Endothelial cell of umbilical vein (primary cell): Measurements from ENCODE around the gene AGMO. TPM values are rescaled to one million over a fixed set of nuclear protein-coding genes. Genes with fewer than 3 reads are reported as not detected.

Source experiments
- BruUV-seq: library from RNA; stranded (reverse); fragments of 400-500 nt; replicated peaks from 2 replicates; lab custom pipeline; 2021; lab: Mats Ljungman, UMichigan
- CTCF ChIA-PET: fragments of 300-600, 350-600 bp; sonication (Branson Sonifier 250); formaldehyde crosslinking; loops from one replicate; lab custom pipeline; 2021; ENCODE audit warnings: antibody characterized with exemption, inconsistent platforms; lab: Charles Lee
- POLR2A ChIA-PET: fragments of 300-600, 350-600 bp; sonication (Branson Sonifier 250); formaldehyde crosslinking; loops from one replicate; lab custom pipeline; 2021; ENCODE audit warnings: antibody characterized with exemption, inconsistent platforms; lab: Charles Lee
- DNase-seq: peaks from one replicate; pipeline ENCODE4 v3.0.0-alpha.2; 2011; ENCODE audit warnings: low read depth, low spot score
- FAIRE-seq: peaks from 2 replicates; lab custom pipeline; 2011; peaks lifted over from hg19 to GRCh38; lab: Jason Lieb, UNC
- H2AFZ ChIP-seq: 2 replicates; pipeline ENCODE4 v1.6.0; 2012; ENCODE audit warnings: low read depth, low read length, control low read depth, inconsistent platforms
- H3K27ac ChIP-seq: 2 replicates; pipeline ENCODE4 v1.5.1; 2011; ENCODE audit warnings: low read depth, mild to moderate bottlenecking, control low read depth, low read length, moderate library complexity; ENCODE audit not compliant: insufficient read depth
- H3K27me3 ChIP-seq, 2 experiments: 2 replicates each; pipeline versions ENCODE4 v1.6.0 to v1.6.1; 2011; ENCODE audit warnings: low read length in 2 of 2, mixed read lengths in 1 of 2; ENCODE audit not compliant: control insufficient read depth in 2 of 2, insufficient read depth in 2 of 2
- H3K36me3 ChIP-seq, 2 experiments: 2 replicates in 1 of 2; 3 replicates in 1 of 2; pipeline ENCODE4 v1.5.1; 2011; ENCODE audit warnings: low read length in 2 of 2, mild to moderate bottlenecking in 1 of 2, moderate library complexity in 1 of 2; ENCODE audit not compliant: control insufficient read depth in 2 of 2, insufficient read depth in 2 of 2; ENCODE audit errors: extremely low read depth in 1 of 2
- H3K4me1 ChIP-seq: 3 replicates; pipeline ENCODE4 v1.5.1; 2011; ENCODE audit warnings: mild to moderate bottlenecking, low read length; ENCODE audit not compliant: control insufficient read depth, insufficient read depth; ENCODE audit errors: extremely low read depth
- H3K4me2 ChIP-seq: 2 replicates; pipeline ENCODE4 v1.6.1; 2011; ENCODE audit warnings: low read length, control low read depth, mixed read lengths; ENCODE audit not compliant: insufficient read depth
- H3K4me3 ChIP-seq, 3 experiments: fragments of 200-600 bp in 1 of 3; sonication (generic), shearing (Covaris generic) in 1 of 3; replicated peaks in 1 of 3; 2 replicates each; pipeline ENCODE4 v1.5.1; 2011 to 2016; ENCODE audit warnings: control low read depth in 3 of 3, low read length in 3 of 3, mild to moderate bottlenecking in 2 of 3, inconsistent platforms in 1 of 3, low read depth in 1 of 3, moderate library complexity in 1 of 3; ENCODE audit not compliant: insufficient read depth in 1 of 3
- H3K79me2 ChIP-seq: 2 replicates; pipeline ENCODE4 v1.6.0; 2012; ENCODE audit warnings: low read length, inconsistent platforms; ENCODE audit not compliant: control insufficient read depth, insufficient read depth
- H3K9ac ChIP-seq: replicated peaks from 2 replicates; pipeline ENCODE3; 2011; ENCODE audit warnings: low read length, control low read depth; ENCODE audit not compliant: insufficient read depth; ENCODE audit errors: extremely low read depth
- H3K9me1 ChIP-seq: replicated peaks from 3 replicates; pipeline ENCODE4 v1.6.0; 2011; ENCODE audit warnings: mild to moderate bottlenecking, low read length; ENCODE audit not compliant: control insufficient read depth, insufficient read depth; ENCODE audit errors: extremely low read depth
- H3K9me3 ChIP-seq: replicated peaks from 2 replicates; pipeline ENCODE4 v1.5.1; 2012; ENCODE audit warnings: low read length, inconsistent platforms; ENCODE audit not compliant: control insufficient read depth, insufficient read depth
- H4K20me1 ChIP-seq: replicated peaks from 2 replicates; pipeline ENCODE3; 2011; ENCODE audit warnings: mild to moderate bottlenecking, low read length; ENCODE audit not compliant: control insufficient read depth, insufficient read depth; ENCODE audit errors: extremely low read depth
- CTCF ChIP-seq, 2 donors: IDR thresholded peaks; 1 replicate in 1 of 2; 2 replicates in 1 of 2; pipeline ENCODE4 v1.5.1; 2011; ENCODE audit warnings: low read length in 2 of 2, mild to moderate bottlenecking in 2 of 2, moderate library complexity in 2 of 2, control low read depth in 1 of 2, inconsistent platforms in 1 of 2, low read depth in 1 of 2; ENCODE audit not compliant: insufficient read depth in 1 of 2; ENCODE audit errors: extremely low read depth in 1 of 2
- EZH2 ChIP-seq: IDR thresholded peaks from 2 replicates; pipeline ENCODE4 v1.6.1; 2012; ENCODE audit warnings: borderline replicate concordance, low read depth, mild to moderate bottlenecking, moderate library complexity, low read length, inconsistent platforms; ENCODE audit not compliant: severe bottlenecking
- FOS ChIP-seq: IDR thresholded peaks from 2 replicates; pipeline ENCODE4 v1.6.1; 2011; ENCODE audit warnings: mild to moderate bottlenecking, low read length, moderate library complexity, borderline replicate concordance; ENCODE audit not compliant: insufficient read depth
- GATA2 ChIP-seq: IDR thresholded peaks from 2 replicates; pipeline ENCODE4 v1.7.0; 2011; ENCODE audit warnings: low read depth, mild to moderate bottlenecking, moderate library complexity, mixed read lengths, low read length; ENCODE audit not compliant: insufficient read length, insufficient read depth
- JUN ChIP-seq: IDR thresholded peaks from 2 replicates; pipeline ENCODE4 v1.6.1; 2011; ENCODE audit warnings: borderline replicate concordance, low read depth; ENCODE audit not compliant: insufficient read length, insufficient read depth
- MYC ChIP-seq: IDR thresholded peaks from one replicate; pipeline ENCODE4 v1.6.1; 2011; ENCODE audit warnings: mild to moderate bottlenecking, low read depth, low read length
- POLR2A ChIP-seq: IDR thresholded peaks from 2 replicates; pipeline ENCODE4 v1.6.1; 2012; ENCODE audit warnings: low read depth, mild to moderate bottlenecking, control low read depth, low read length
- POLR2AphosphoS5 ChIP-seq: IDR thresholded peaks from 2 replicates; pipeline ENCODE4 v1.6.1; 2012; ENCODE audit warnings: low read depth, mild to moderate bottlenecking, control low read depth, low read length, moderate library complexity; ENCODE audit not compliant: insufficient read depth
- dilution Hi-C: fragments of 300-500 bp; cut with MboI; formaldehyde crosslinking; loops from one replicate; pipeline ENCODE4 v1.15.0; 2019; ENCODE audit warnings: low sequenced_read_pairs; ENCODE audit not compliant: extremely low pct_ligation_motif_present
- intact Hi-C: fragments of 100-400 bp; cut with micrococcal nuclease; formaldehyde crosslinking; loops from one replicate; pipeline ENCODE4 v1.10.0; 2022
- polyA plus RNA-seq, 4 experiments: library from polyadenylated mRNA; depleted of rRNA in 3 of 4; stranded (reverse) in 3 of 4; unstranded in 1 of 4; fragments of >200 nt; gene quantifications; 2 replicates each; pipeline versions ENCODE4 v1.2.1 to v1.2.3, GENCODE V29; 2011 to 2012; ENCODE audit warnings: missing spikeins in 1 of 4
- total RNA-seq: library from RNA; stranded (reverse); gene quantifications from 2 replicates; pipeline ENCODE4 v1.2.3, GENCODE V29; 2021
- TF ChIP-seq, protein P1 (sequence below): IDR thresholded peaks from 2 replicates; pipeline ENCODE4 v1.6.1; 2011; ENCODE audit not compliant: insufficient read depth, insufficient read length

The AGMO gene
- total and polyA plus RNA-seq, 2 donors (not counting 3 experiments of a cell fraction or from before 2014, with no cell fraction given), result 0.23 to 0.40 TPM

GRCh38 chr7:15571301-15571878 lies 9.6 kb upstream of the AGMO start:
- BruUV-seq, result no TSS peak
- intact Hi-C loops, result loop anchor here (1.0 kb wide), 1 partner anchor 63 kb away; no protein-coding TSS in a partner anchor
- TF ChIP-seq FOS, result peak; percentile 59
- no peak for TF ChIP-seq CTCF (IDR thresholded peaks at IDR 0.05; ENCODE audit: extremely low read depth in 1 of 2, insufficient read depth in 1 of 2, low read depth in 1 of 2, low read length in 2 of 2)
- peak; percentile 88 for TF ChIP-seq GATA2
- TF ChIP-seq MYC, result no peak
- no peak for TF ChIP-seq EZH2
- no peak for TF ChIP-seq POLR2AphosphoS5
- TF ChIP-seq POLR2A, result no peak
- TF ChIP-seq, protein P1, sequence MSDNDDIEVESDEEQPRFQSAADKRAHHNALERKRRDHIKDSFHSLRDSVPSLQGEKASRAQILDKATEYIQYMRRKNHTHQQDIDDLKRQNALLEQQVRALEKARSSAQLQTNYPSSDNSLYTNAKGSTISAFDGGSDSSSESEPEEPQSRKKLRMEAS, result no peak
- peak; percentile 31 for TF ChIP-seq JUN
- H3K4me1 ChIP-seq, result peaks cover 9% of the 10 kb centered on the region
- no peak overlapping the region for H3K27ac ChIP-seq
- no peak overlapping the region for H3K4me3 ChIP-seq
- peak overlapping the region; percentile 29 for H3K4me2 ChIP-seq
- ChIA-PET POLR2A (no interaction called here), CTCF (interaction anchor here (0.9 to 1.0 kb wide), 2 partner anchors 17 to 149 kb away, joined by 3 to 4 read pairs; no protein-coding TSS in a partner anchor)
- DNase-seq (peak; percentile 82), FAIRE-seq (peak; percentile 82)
- H3K9ac ChIP-seq, result no peak overlapping the region
- no peak overlapping the region for H2AFZ ChIP-seq
- no peaks in the 10 kb centered on the region for H3K27me3 ChIP-seq
- H3K9me1 ChIP-seq, result no peaks in the 10 kb centered on the region
- dilution Hi-C loops, result loop anchor here (25.0 kb wide), 1 partner anchor 141 kb away; no protein-coding TSS in a partner anchor
- H4K20me1 ChIP-seq, result no peaks in the 10 kb centered on the region
- no peaks in the 10 kb centered on the region for H3K79me2 ChIP-seq
- no peaks in the 10 kb centered on the region for H3K9me3 ChIP-seq
- H3K36me3 ChIP-seq, result no peaks in the 10 kb centered on the region
